Measurements from ENCODE around the gene LDLRAD3.

Gene LDLRAD3

GRCh38 chr11:35969089-35970042 is 25.5 kb downstream of the LDLRAD3 start:
- no CpG with 5 or more reads among the region's 10 CpGs for WGBS (ENCODE audit: extremely low coverage, insufficient coverage, low lambda C conversion rate)

GRCh38 chr11:35970445-35970844 is 26.6 kb downstream of the LDLRAD3 start:
- no peak for DNase-seq
- H3K56ac ChIP-seq (ENCODE audit: low read length), result no peak overlapping the region
- H4K8ac ChIP-seq (ENCODE audit: low read depth, low read length), result no peak overlapping the region
- no peak overlapping the region for H2BK5ac ChIP-seq (ENCODE audit: low read length)
- no peak overlapping the region for H3K4me3 ChIP-seq (ENCODE audit: low read length)
- no peak overlapping the region for H3K18ac ChIP-seq (ENCODE audit: low read length)
- H3K79me1 ChIP-seq (ENCODE audit: low read length), result peaks cover 32% of the 10 kb centered on the region
- no peak overlapping the region for H3K4me2 ChIP-seq (ENCODE audit: low read length)
- no peak overlapping the region for H4K5ac ChIP-seq (ENCODE audit: low read length)
- H2AK5ac ChIP-seq (ENCODE audit: low read length), result no peak overlapping the region
- H3K27me3 ChIP-seq (ENCODE audit: insufficient read depth, low read length, poor library complexity), result no peaks in the 10 kb centered on the region
- no peak overlapping the region for H2BK120ac ChIP-seq (ENCODE audit: low read depth, low read length)
- H3K27ac ChIP-seq (ENCODE audit: low read depth, low read length), result no peak overlapping the region
- peaks cover 5% of the 10 kb centered on the region for H3K4me1 ChIP-seq (ENCODE audit: control insufficient read depth, low read depth, low read length)
- H3K36me3 ChIP-seq (ENCODE audit: control insufficient read depth, insufficient read depth, low read length), result no peaks in the 10 kb centered on the region
- H3K79me2 ChIP-seq (ENCODE audit: control insufficient read depth, insufficient read depth, low read length), result peaks cover 23% of the 10 kb centered on the region
- H3K9ac ChIP-seq (ENCODE audit: low read length), result no peak overlapping the region
- H3K4ac ChIP-seq (ENCODE audit: low read depth, low read length), result no peak overlapping the region
- H2BK15ac ChIP-seq (replicated peaks; ENCODE audit: low read depth), result no peak overlapping the region
- no CpG with 5 or more reads among the region's 3 CpGs for WGBS (ENCODE audit: extremely low coverage, insufficient coverage, low lambda C conversion rate)
- H3K23ac ChIP-seq (ENCODE audit: low read length), result no peak overlapping the region

More at GRCh38 chr11:35969089-35970042, 25.5 kb downstream of the LDLRAD3 start:
- Histone ChIP-seq H2BK15ac (replicated peaks; ENCODE audit: low read depth) (no peak overlapping the region), H3K27me3 (ENCODE audit: insufficient read depth, low read length, poor library complexity) (no peaks in the 10 kb centered on the region), H3K23ac (ENCODE audit: low read length) (no peak overlapping the region), H4K8ac (ENCODE audit: low read depth, low read length) (no peak overlapping the region), H3K18ac (ENCODE audit: low read length) (no peak overlapping the region), H3K27ac (ENCODE audit: low read depth, low read length) (no peak overlapping the region), H2BK5ac (ENCODE audit: low read length) (no peak overlapping the region), H4K5ac (ENCODE audit: low read length) (no peak overlapping the region), H3K56ac (ENCODE audit: low read length) (no peak overlapping the region), H3K79me1 (ENCODE audit: low read length) (peaks cover 29% of the 10 kb centered on the region), H3K79me2 (ENCODE audit: control insufficient read depth, insufficient read depth, low read length) (peaks cover 18% of the 10 kb centered on the region), H3K4ac (ENCODE audit: low read depth, low read length) (no peak overlapping the region), H3K9ac (ENCODE audit: low read length) (no peak overlapping the region), H3K4me3 (ENCODE audit: low read length) (no peak overlapping the region), H2BK120ac (ENCODE audit: low read depth, low read length) (no peak overlapping the region), H3K36me3 (ENCODE audit: control insufficient read depth, insufficient read depth, low read length) (no peaks in the 10 kb centered on the region), H2AK5ac (ENCODE audit: low read length) (no peak overlapping the region), H3K4me2 (ENCODE audit: low read length) (no peak overlapping the region), H3K4me1 (ENCODE audit: control insufficient read depth, low read depth, low read length) (peaks cover 5% of the 10 kb centered on the region)
- no peak for DNase-seq

DNA sequence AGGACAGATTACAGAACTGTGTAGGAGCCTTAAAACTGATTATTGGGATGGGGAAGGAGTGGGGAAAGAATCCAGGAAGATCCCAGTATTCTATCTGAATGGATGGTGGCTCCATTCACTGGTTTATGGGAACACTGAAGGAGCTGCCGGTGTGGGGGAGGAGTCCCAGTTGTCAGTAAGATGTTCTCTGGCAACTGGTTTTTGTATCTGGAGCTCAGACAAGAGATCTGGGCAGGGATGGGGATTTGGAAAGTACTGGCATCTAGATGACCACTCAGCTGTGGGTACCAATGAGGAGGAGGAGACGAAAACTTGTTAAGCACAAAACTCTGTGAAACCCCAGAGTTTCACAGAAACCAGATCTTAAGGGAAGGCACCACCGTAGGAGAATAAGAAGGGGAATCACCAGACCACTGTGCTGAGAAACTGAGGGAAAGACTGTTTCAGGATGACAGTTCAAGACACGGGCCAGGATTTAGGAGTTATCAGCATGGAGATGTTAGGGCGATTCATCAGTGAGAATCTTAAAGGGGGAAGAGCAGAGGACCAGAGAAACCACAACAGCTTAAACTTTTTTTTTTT is 28.1 kb downstream of the LDLRAD3 start:
- Histone ChIP-seq H3K27me3 (ENCODE audit: insufficient read depth, low read length, poor library complexity) (no peaks in the 10 kb centered on the region), H3K4me3 (ENCODE audit: low read length) (no peak overlapping the region), H3K79me1 (ENCODE audit: low read length) (peaks cover 40% of the 10 kb centered on the region), H3K56ac (ENCODE audit: low read length) (no peak overlapping the region), H3K23ac (ENCODE audit: low read length) (no peak overlapping the region), H2BK15ac (replicated peaks; ENCODE audit: low read depth) (no peak overlapping the region), H2BK5ac (ENCODE audit: low read length) (no peak overlapping the region), H4K5ac (ENCODE audit: low read length) (no peak overlapping the region), H3K4me1 (ENCODE audit: control insufficient read depth, low read depth, low read length) (peaks cover 5% of the 10 kb centered on the region), H2AK5ac (ENCODE audit: low read length) (no peak overlapping the region), H3K18ac (ENCODE audit: low read length) (no peak overlapping the region), H3K4me2 (ENCODE audit: low read length) (no peak overlapping the region), H3K27ac (ENCODE audit: low read depth, low read length) (no peak overlapping the region), H2BK120ac (ENCODE audit: low read depth, low read length) (no peak overlapping the region), H3K36me3 (ENCODE audit: control insufficient read depth, insufficient read depth, low read length) (no peaks in the 10 kb centered on the region), H3K79me2 (ENCODE audit: control insufficient read depth, insufficient read depth, low read length) (peaks cover 28% of the 10 kb centered on the region), H3K4ac (ENCODE audit: low read depth, low read length) (no peak overlapping the region), H4K8ac (ENCODE audit: low read depth, low read length) (no peak overlapping the region), H3K9ac (ENCODE audit: low read length) (no peak overlapping the region)
- WGBS (ENCODE audit: extremely low coverage, insufficient coverage, low lambda C conversion rate), result no CpG with 5 or more reads among the region's 5 CpGs
- no peak for DNase-seq

- no peak overlapping the region for H2BK15ac ChIP-seq (replicated peaks; ENCODE audit: low read depth)
- H2AK5ac ChIP-seq (ENCODE audit: low read length), result no peak overlapping the region
- H3K79me1 ChIP-seq (ENCODE audit: low read length), result peaks cover 35% of the 10 kb centered on the region
- H3K9ac ChIP-seq (ENCODE audit: low read length), result no peak overlapping the region
- no peak overlapping the region for H3K27ac ChIP-seq (ENCODE audit: low read depth, low read length)
- H4K5ac ChIP-seq (ENCODE audit: low read length), result no peak overlapping the region
- no peak overlapping the region for H4K8ac ChIP-seq (ENCODE audit: low read depth, low read length)
- H3K56ac ChIP-seq (ENCODE audit: low read length), result no peak overlapping the region
- no peaks in the 10 kb centered on the region for H3K27me3 ChIP-seq (ENCODE audit: insufficient read depth, low read length, poor library complexity)
- H3K79me2 ChIP-seq (ENCODE audit: control insufficient read depth, insufficient read depth, low read length), result peaks cover 20% of the 10 kb centered on the region
- H2BK5ac ChIP-seq (ENCODE audit: low read length), result no peak overlapping the region
- no peak overlapping the region for H3K18ac ChIP-seq (ENCODE audit: low read length)
- H3K4me1 ChIP-seq (ENCODE audit: control insufficient read depth, low read depth, low read length), result no peaks in the 10 kb centered on the region
- no peak overlapping the region for H3K4ac ChIP-seq (ENCODE audit: low read depth, low read length)
- no peaks in the 10 kb centered on the region for H3K36me3 ChIP-seq (ENCODE audit: control insufficient read depth, insufficient read depth, low read length)
- H2BK120ac ChIP-seq (ENCODE audit: low read depth, low read length), result no peak overlapping the region
- WGBS (ENCODE audit: extremely low coverage, insufficient coverage, low lambda C conversion rate), result no CpG with 5 or more reads among the region's 3 CpGs
- H3K4me3 ChIP-seq (ENCODE audit: low read length), result no peak overlapping the region
- no peak for DNase-seq
- no peak overlapping the region for H3K23ac ChIP-seq (ENCODE audit: low read length)
- no peak overlapping the region for H3K4me2 ChIP-seq (ENCODE audit: low read length)
These were observed 31.2 kb downstream of the LDLRAD3 start for GRCh38 chr11:35974882-35975589.

DNA sequence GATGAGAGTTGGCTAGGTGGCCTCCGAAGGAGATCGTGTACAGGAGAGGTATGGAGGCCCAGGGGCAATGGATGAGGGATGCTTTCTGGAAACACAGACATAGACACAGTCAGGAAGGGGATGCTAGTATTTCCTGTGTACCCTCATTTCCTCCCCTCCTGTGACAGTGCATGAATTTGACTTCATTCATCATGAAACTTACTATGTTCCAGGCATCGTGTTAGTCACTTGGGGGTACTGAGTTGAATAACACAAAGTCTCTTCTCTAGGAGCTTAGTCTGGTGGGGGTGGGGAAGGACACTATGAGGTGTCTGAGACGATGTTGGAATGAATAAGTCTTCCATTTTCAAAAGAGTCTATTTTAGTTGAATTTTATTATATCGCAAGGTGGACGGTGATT is 32.6 kb downstream of the LDLRAD3 start:
- Histone ChIP-seq H3K27me3 (ENCODE audit: insufficient read depth, low read length, poor library complexity) (no peaks in the 10 kb centered on the region), H3K4me1 (ENCODE audit: control insufficient read depth, low read depth, low read length) (peaks cover 1% of the 10 kb centered on the region), H3K4ac (ENCODE audit: low read depth, low read length) (no peak overlapping the region), H3K79me1 (ENCODE audit: low read length) (peaks cover 27% of the 10 kb centered on the region), H2BK15ac (replicated peaks; ENCODE audit: low read depth) (no peak overlapping the region), H3K4me2 (ENCODE audit: low read length) (no peak overlapping the region), H3K23ac (ENCODE audit: low read length) (no peak overlapping the region), H3K9ac (ENCODE audit: low read length) (no peak overlapping the region), H2AK5ac (ENCODE audit: low read length) (no peak overlapping the region), H2BK120ac (ENCODE audit: low read depth, low read length) (no peak overlapping the region), H3K4me3 (ENCODE audit: low read length) (no peak overlapping the region), H3K36me3 (ENCODE audit: control insufficient read depth, insufficient read depth, low read length) (no peaks in the 10 kb centered on the region), H3K18ac (ENCODE audit: low read length) (no peak overlapping the region), H2BK5ac (ENCODE audit: low read length) (no peak overlapping the region), H4K5ac (ENCODE audit: low read length) (no peak overlapping the region), H3K56ac (ENCODE audit: low read length) (no peak overlapping the region), H3K79me2 (ENCODE audit: control insufficient read depth, insufficient read depth, low read length) (peaks cover 18% of the 10 kb centered on the region), H3K27ac (ENCODE audit: low read depth, low read length) (no peak overlapping the region), H4K8ac (ENCODE audit: low read depth, low read length) (no peak overlapping the region)
- no CpG with 5 or more reads among the region's 6 CpGs for WGBS (ENCODE audit: extremely low coverage, insufficient coverage, low lambda C conversion rate)
- no peak for DNase-seq
